CD4-positive, alpha-beta T cell (primary cell): Measurements from ENCODE around the gene BTLA. TPM values are rescaled to one million over a fixed set of nuclear protein-coding genes. Genes with fewer than 3 reads are reported as not detected.
A peak's percentile ranks its signal among the peaks of the same experiment; 100 is the strongest.

ENCODE experiments used
- ATAC-seq: fragments of 200-7000 bp; cut with Tn5 transposase; one replicate; pipeline ENCODE4 v1.10.0; 2022; ENCODE audit warnings: mild to moderate bottlenecking; ENCODE audit not compliant: poor library complexity
- CTCF ChIA-PET: fragments of 350-600 bp; sonication (Branson Sonifier 250); formaldehyde crosslinking; loops from one replicate; lab custom pipeline; 2021; ENCODE audit warnings: antibody characterized with exemption, inconsistent platforms; lab: Charles Lee
- POLR2A ChIA-PET: fragments of 350-600 bp; sonication (Branson Sonifier 250); formaldehyde crosslinking; loops from one replicate; lab custom pipeline; 2021; ENCODE audit warnings: antibody characterized with exemption, inconsistent platforms; lab: Charles Lee
- DNase-seq, 14 experiments: peaks; one replicate each; pipeline ENCODE4 v3.0.0-alpha.2; 2013 to 2020; ENCODE audit warnings: mixed read lengths in 2 of 14
- H3K27ac ChIP-seq, 2 donors: one replicate each; pipeline versions ENCODE4 v1.5.1 to v1.7.0; 2013; ENCODE audit warnings: low read length in 2 of 2, low read depth in 1 of 2, mild to moderate bottlenecking in 1 of 2
- H3K27me3 ChIP-seq, 2 experiments: 1 replicate in 1 of 2; 2 replicates in 1 of 2; pipeline versions ENCODE4 v1.6.1 to v1.7.0; 2013; ENCODE audit warnings: low read length in 2 of 2, control low read depth in 1 of 2, mild to moderate bottlenecking in 1 of 2, moderate library complexity in 1 of 2; ENCODE audit not compliant: insufficient read depth in 2 of 2, control insufficient read depth in 1 of 2
- H3K36me3 ChIP-seq: one replicate; pipeline ENCODE4 v1.6.1; 2013; ENCODE audit warnings: low read length, control low read depth; ENCODE audit not compliant: insufficient read depth
- H3K4me1 ChIP-seq: one replicate; pipeline ENCODE4 v1.6.1; 2013; ENCODE audit warnings: low read length, control low read depth; ENCODE audit not compliant: insufficient read depth
- H3K4me3 ChIP-seq: one replicate; pipeline ENCODE4 v1.5.1; 2013; ENCODE audit warnings: mild to moderate bottlenecking, low read length, moderate library complexity
- H3K9me3 ChIP-seq, 2 experiments: 1 replicate in 1 of 2; 2 replicates in 1 of 2; pipeline versions ENCODE4 v1.6.1 to v1.7.0; 2013; ENCODE audit warnings: low read length in 2 of 2, mild to moderate bottlenecking in 2 of 2, control low read depth in 1 of 2, moderate library complexity in 1 of 2; ENCODE audit not compliant: control insufficient read depth in 1 of 2, insufficient read depth in 1 of 2
- H3K27ac Mint-ChIP-seq: one replicate; pipeline ENCODE4 v1.8.0; 2020; ENCODE audit warnings: mixed read lengths
- H3K27me3 Mint-ChIP-seq: one replicate; pipeline ENCODE4 v1.8.0; 2021; ENCODE audit warnings: mixed read lengths
- H3K36me3 Mint-ChIP-seq: one replicate; pipeline ENCODE4 v1.8.0; 2021; ENCODE audit warnings: low read depth, mixed read lengths
- H3K4me1 Mint-ChIP-seq: one replicate; pipeline ENCODE4 v1.8.0; 2021; ENCODE audit warnings: low read depth, mixed read lengths
- H3K4me3 Mint-ChIP-seq: one replicate; pipeline ENCODE4 v1.8.0; 2020; ENCODE audit warnings: mild to moderate bottlenecking, mixed read lengths
- H3K9me3 Mint-ChIP-seq: one replicate; pipeline ENCODE4 v1.8.0; 2020; ENCODE audit warnings: mixed read lengths
- intact Hi-C, 2 experiments: fragments of 100-400 bp; cut with DNase I in 1 of 2; cut with micrococcal nuclease in 1 of 2; formaldehyde crosslinking; loops; one replicate each; pipeline versions ENCODE4 v1.15.1 to v1.9.0; 2023 to 2025; cut with DNase I, micrococcal nuclease
- total RNA-seq, 174 experiments: library from RNA in 2 of 174; stranded (reverse) in 2 of 174; gene quantifications; one replicate each; pipeline ENCODE4 v1.2.3 and lab custom pipeline; 2021 to 2026
- TF ChIP-seq, protein P1 (sequence below): fragments of 200-600 bp; IDR thresholded peaks from one replicate; pipeline ENCODE4 v1.8.0; 2022; ENCODE audit warnings: antibody characterized with exemption, mild to moderate bottlenecking

The BTLA gene
- total RNA-seq, 2 experiments from 2014 or later: 8.5 to 9.6 TPM

DNA sequence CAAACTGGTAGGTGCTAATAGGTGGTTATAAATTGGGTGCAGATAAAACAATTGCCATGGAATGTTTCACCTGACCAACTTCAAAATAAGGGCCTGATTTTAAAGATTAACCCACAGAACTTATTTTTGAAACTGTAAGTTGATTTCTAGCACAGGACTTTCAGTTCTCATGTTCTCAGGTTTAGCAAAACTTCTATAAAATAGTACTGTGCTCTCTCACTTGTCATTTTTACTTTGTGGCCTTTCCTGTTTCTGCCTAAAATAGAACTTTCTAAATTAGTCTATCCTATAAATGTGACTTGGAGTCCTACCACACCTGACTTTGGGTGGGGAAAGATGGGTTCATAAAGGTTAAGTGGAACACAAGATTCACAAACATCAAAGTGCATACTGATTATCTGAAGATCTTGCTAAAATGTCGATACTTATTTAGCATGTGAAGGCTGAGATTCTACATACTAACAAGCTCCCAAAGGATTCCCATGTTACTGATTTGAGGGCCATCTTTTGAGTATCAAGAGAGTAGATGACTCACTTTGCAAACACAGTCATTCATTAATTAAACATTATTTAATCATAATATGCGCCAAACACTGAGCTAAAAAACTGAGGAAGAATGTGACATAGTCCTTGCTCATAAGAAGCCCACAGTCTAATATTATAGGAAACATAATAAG is 38.6 kb downstream of the BTLA start:
- peaks cover 3% of the 10 kb centered on the region for H3K36me3 Mint-ChIP-seq
- H3K4me3 Mint-ChIP-seq: no peak overlapping the region
- ATAC-seq (no peak), DNase-seq (peak in 1 of 14 experiments; percentile 16)
- H3K9me3 ChIP-seq: peaks cover 0 to 5% of the 10 kb centered on the region in 2 experiments
- peak overlapping the region in 1 of 2 donors; percentile 6 for H3K27ac ChIP-seq
- peaks cover 15% of the 10 kb centered on the region for H3K4me1 ChIP-seq
- POLR2A ChIA-PET: interaction anchor here (0.8 kb wide), 1 partner anchor 15 kb away, joined by 3 read pairs; no protein-coding TSS in a partner anchor
- intact Hi-C loops: loop anchor here in 1 of 2 experiments (5.0 kb wide), 1 partner anchor 37 kb away; the partner anchor contains the start of gene BTLA
- H3K36me3 ChIP-seq: peaks cover 2% of the 10 kb centered on the region
- H3K27me3 ChIP-seq: no peaks in the 10 kb centered on the region
- TF ChIP-seq, protein P1, sequence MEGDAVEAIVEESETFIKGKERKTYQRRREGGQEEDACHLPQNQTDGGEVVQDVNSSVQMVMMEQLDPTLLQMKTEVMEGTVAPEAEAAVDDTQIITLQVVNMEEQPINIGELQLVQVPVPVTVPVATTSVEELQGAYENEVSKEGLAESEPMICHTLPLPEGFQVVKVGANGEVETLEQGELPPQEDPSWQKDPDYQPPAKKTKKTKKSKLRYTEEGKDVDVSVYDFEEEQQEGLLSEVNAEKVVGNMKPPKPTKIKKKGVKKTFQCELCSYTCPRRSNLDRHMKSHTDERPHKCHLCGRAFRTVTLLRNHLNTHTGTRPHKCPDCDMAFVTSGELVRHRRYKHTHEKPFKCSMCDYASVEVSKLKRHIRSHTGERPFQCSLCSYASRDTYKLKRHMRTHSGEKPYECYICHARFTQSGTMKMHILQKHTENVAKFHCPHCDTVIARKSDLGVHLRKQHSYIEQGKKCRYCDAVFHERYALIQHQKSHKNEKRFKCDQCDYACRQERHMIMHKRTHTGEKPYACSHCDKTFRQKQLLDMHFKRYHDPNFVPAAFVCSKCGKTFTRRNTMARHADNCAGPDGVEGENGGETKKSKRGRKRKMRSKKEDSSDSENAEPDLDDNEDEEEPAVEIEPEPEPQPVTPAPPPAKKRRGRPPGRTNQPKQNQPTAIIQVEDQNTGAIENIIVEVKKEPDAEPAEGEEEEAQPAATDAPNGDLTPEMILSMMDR: no peak
- CTCF ChIA-PET: interaction anchor here (0.6 to 0.7 kb wide), 2 partner anchors 52 to 127 kb away, joined by 3 read pairs; no protein-coding TSS in a partner anchor
- no peaks in the 10 kb centered on the region for H3K27me3 Mint-ChIP-seq
- H3K4me1 Mint-ChIP-seq: peaks cover 68% of the 10 kb centered on the region
- peak overlapping the region; percentile 52 for H3K27ac Mint-ChIP-seq
- no peak overlapping the region for H3K4me3 ChIP-seq
- H3K9me3 Mint-ChIP-seq: no peaks in the 10 kb centered on the region

GRCh38 chr3:112459750-112460149 is 39.5 kb downstream of the BTLA start:
- peaks cover 14% of the 10 kb centered on the region for H3K4me1 ChIP-seq
- intact Hi-C loops: loop anchor here in 1 of 2 experiments (5.0 kb wide), 1 partner anchor 38 kb away; the partner anchor contains the start of gene BTLA
- ATAC-seq (no peak), DNase-seq (peak in 1 of 14 experiments; percentile 27)
- Mint-ChIP-seq H3K36me3 (no peaks in the 10 kb centered on the region), H3K9me3 (no peaks in the 10 kb centered on the region), H3K27me3 (no peaks in the 10 kb centered on the region), H3K4me1 (peaks cover 59% of the 10 kb centered on the region), H3K27ac (peak overlapping the region; percentile 52), H3K4me3 (peak overlapping the region; percentile 35)
- no peaks in the 10 kb centered on the region for H3K36me3 ChIP-seq
- H3K4me3 ChIP-seq: no peak overlapping the region
- CTCF ChIA-PET: no interaction called here
- TF ChIP-seq, protein P1: no peak
- peaks cover 0 to 5% of the 10 kb centered on the region in 2 experiments for H3K9me3 ChIP-seq
- H3K27ac ChIP-seq: peak overlapping the region; percentile 6 to 44
- POLR2A ChIA-PET: interaction anchor here (0.8 kb wide), 1 partner anchor 16 kb away, joined by 3 read pairs; no protein-coding TSS in a partner anchor
- no peaks in the 10 kb centered on the region for H3K27me3 ChIP-seq

DNA sequence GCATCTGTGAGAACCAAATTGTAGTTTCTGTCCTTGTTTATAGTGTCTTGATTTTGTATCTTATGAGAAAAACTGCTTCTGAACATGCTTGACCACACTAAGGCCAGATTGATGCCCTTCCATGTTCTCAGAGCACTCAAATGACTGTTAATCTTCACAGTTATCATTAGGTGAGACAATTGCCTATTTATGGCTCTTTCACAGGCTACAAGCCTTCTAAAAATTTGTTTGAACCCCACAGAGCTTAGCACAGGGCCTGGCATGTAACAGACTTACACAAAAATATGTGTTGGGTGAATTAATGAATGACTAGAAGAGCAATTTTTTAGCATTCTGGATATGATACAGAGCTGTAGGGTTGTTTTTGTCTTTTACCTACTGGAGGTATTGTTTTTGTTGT is 43.1 kb downstream of the BTLA start:
- no peaks in the 10 kb centered on the region for H3K9me3 ChIP-seq
- ChIA-PET POLR2A (no interaction called here), CTCF (no interaction called here)
- no peak overlapping the region for H3K4me3 ChIP-seq
- intact Hi-C loops: no loop called here
- H3K4me3 Mint-ChIP-seq: no peak overlapping the region
- no peaks in the 10 kb centered on the region for H3K27me3 ChIP-seq
- H3K4me1 Mint-ChIP-seq: peaks cover 29% of the 10 kb centered on the region
- no peak overlapping the region for H3K27ac ChIP-seq
- H3K4me1 ChIP-seq: peaks cover 4% of the 10 kb centered on the region
- H3K27ac Mint-ChIP-seq: no peak overlapping the region
- no peaks in the 10 kb centered on the region for H3K36me3 ChIP-seq
- H3K9me3 Mint-ChIP-seq: no peaks in the 10 kb centered on the region
- TF ChIP-seq, protein P1: no peak
- no peaks in the 10 kb centered on the region for H3K27me3 Mint-ChIP-seq
- H3K36me3 Mint-ChIP-seq: no peaks in the 10 kb centered on the region
- ATAC-seq (no peak), DNase-seq (no peak)
